ENCODE measurements around the gene LMTK3. TPM values are rescaled to one million over a fixed set of nuclear protein-coding genes. Genes with fewer than 3 reads are reported as not detected.

Gene LMTK3
- total and polyA plus RNA-seq, 2 of the 13 experiments (the other 11 are each of a cell fraction or from before 2014, with no cell fraction given), result 0.18 to 0.29 TPM

GRCh38 chr19:48441360-48442050 is 70.1 kb downstream of the LMTK3 start:
- no TSS peak for BruUV-seq (replicated peaks)
- ChIA-PET POLR2A (no interaction called here), CTCF (ENCODE audit: low intra/inter-chr PET ratio, low total read pairs) (no interaction called here)
- FAIRE-seq (no peak), ATAC-seq (no peak), DNase-seq (ENCODE audit: low spot score) (no peak)
- WGBS (ENCODE audit: low lambda C conversion rate), result 93% methylated on average over 10 of the region's 20 CpGs
- intact Hi-C loops (cut with micrococcal nuclease; ENCODE audit: unreplicated experiment) (loop anchor here (10.0 kb wide), 1 partner anchor 87 kb away; no protein-coding TSS in a partner anchor), in situ Hi-C loops (cut with HindIII; ENCODE audit: extremely low pct_ligation_motif_present, low pct_unique_long_range_greater_than_20kb) (no loop called here)
- no peak overlapping the region for H3K4me3 ChIP-seq (replicated peaks in 1 of 3; ENCODE audit: insufficient read depth in 1 of 3, low read depth in 2 of 3, low read length in 3 of 3)
- H3K36me3 ChIP-seq (replicated peaks in 1 of 2; ENCODE audit: control insufficient read depth in 1 of 2, insufficient read depth in 2 of 2, low read length in 2 of 2), result no peaks in the 10 kb centered on the region
- H3K9ac ChIP-seq (ENCODE audit: insufficient read depth, low read depth, low read length), result no peak overlapping the region
- H3K79me2 ChIP-seq (ENCODE audit: insufficient read depth, low read length), result peaks cover 6% of the 10 kb centered on the region
- H3K27ac ChIP-seq (ENCODE audit: extremely low read length, insufficient read depth, low read length), result no peak overlapping the region
- H3K4me1 ChIP-seq (ENCODE audit: insufficient read depth, low read length), result peaks cover 2% of the 10 kb centered on the region; the same call in 1 of the 2 replicates
- H3K27me3 ChIP-seq (ENCODE audit: control insufficient read depth in 1 of 2, insufficient read depth in 2 of 2, low read length in 2 of 2), result no peaks in the 10 kb centered on the region; a peak in 1 of 5 replicates
- H3K9me3 ChIP-seq (ENCODE audit: low read length), result no peaks in the 10 kb centered on the region
- no peak overlapping the region for H2AFZ ChIP-seq (ENCODE audit: low read length)
- TF ChIP-seq ZNF629 (CRISPR knock-in tag; conservative IDR thresholded peaks at IDR 0.05) (peak; percentile 87), ZNF790 (CRISPR knock-in tag; IDR thresholded peaks at IDR 0.05; ENCODE audit: borderline replicate concordance) (no peak), ZMYM3 (CRISPR knock-in tag; IDR thresholded peaks at IDR 0.05) (peak; percentile 54; the same call in 1 of the 2 replicates)
- H4K20me1 ChIP-seq (ENCODE audit: insufficient read depth, low read length), result no peaks in the 10 kb centered on the region
- no peak overlapping the region for H3K4me2 ChIP-seq (ENCODE audit: low read depth, low read length)

GRCh38 chr19:48436586-48436985 is 75.0 kb downstream of the LMTK3 start:
- ChIA-PET POLR2A (no interaction called here), CTCF (ENCODE audit: low intra/inter-chr PET ratio, low total read pairs) (no interaction called here)
- no peak for FAIRE-seq
- no peak overlapping the region for H3K27ac ChIP-seq (ENCODE audit: extremely low read length, insufficient read depth, low read length)
- WGBS (ENCODE audit: low lambda C conversion rate), result 59% methylated on average over 5 of the region's 5 CpGs
- H3K4me2 ChIP-seq (ENCODE audit: low read depth, low read length), result no peak overlapping the region
- H3K79me2 ChIP-seq (ENCODE audit: insufficient read depth, low read length), result no peaks in the 10 kb centered on the region
- H2AFZ ChIP-seq (ENCODE audit: low read length), result no peak overlapping the region
- no peak for DNase-seq (ENCODE audit: low spot score)
- BruUV-seq (replicated peaks), result no TSS peak
- no peak overlapping the region for H3K4me3 ChIP-seq (replicated peaks in 1 of 3; ENCODE audit: insufficient read depth in 1 of 3, low read depth in 2 of 3, low read length in 3 of 3)
- H3K9me3 ChIP-seq (ENCODE audit: low read length), result no peaks in the 10 kb centered on the region
- in situ Hi-C loops (cut with HindIII; ENCODE audit: extremely low pct_ligation_motif_present, low pct_unique_long_range_greater_than_20kb), result no loop called here
- H3K4me1 ChIP-seq (ENCODE audit: insufficient read depth, low read length), result no peaks in the 10 kb centered on the region
- intact Hi-C loops (cut with micrococcal nuclease; ENCODE audit: unreplicated experiment), result no loop called here
- no peak for ATAC-seq
- no peaks in the 10 kb centered on the region for H3K27me3 ChIP-seq (ENCODE audit: control insufficient read depth in 1 of 2, insufficient read depth in 2 of 2, low read length in 2 of 2)
- no peaks in the 10 kb centered on the region for H4K20me1 ChIP-seq (ENCODE audit: insufficient read depth, low read length)
- no peaks in the 10 kb centered on the region for H3K36me3 ChIP-seq (replicated peaks in 1 of 2; ENCODE audit: control insufficient read depth in 1 of 2, insufficient read depth in 2 of 2, low read length in 2 of 2)
- TF ChIP-seq ZNF18 (CRISPR knock-in tag; IDR thresholded peaks at IDR 0.05; ENCODE audit: insufficient replicate concordance) (no peak), ZMYM3 (CRISPR knock-in tag; IDR thresholded peaks at IDR 0.05) (0 out of 2 replicates have a peak, but pooled peaks have one; percentile 15)
- H3K9ac ChIP-seq (ENCODE audit: insufficient read depth, low read depth, low read length), result no peak overlapping the region

Other genes starting within 250 kb of the LMTK3 start
- gene ZNF114, start 241.8 kb downstream of the LMTK3 start, total RNA-seq (2016; rRNA removed; fragmentation: Illumina TruSeq; extraction: Trizol), result 13.3 and 18.0 TPM in 2 replicates
- 2.1 and 3.4 TPM in 2 replicates for gene ZNF114, start 241.8 kb downstream of the LMTK3 start, polyA plus RNA-seq (2011; rRNA removed)
- gene EMP3, start 186.3 kb downstream of the LMTK3 start, total RNA-seq (2016; rRNA removed; fragmentation: Illumina TruSeq; extraction: Trizol), result 1.6 and 2.2 TPM in 2 replicates
- 7.8 and 9.4 TPM in 2 replicates for gene EMP3, start 186.3 kb downstream of the LMTK3 start, polyA plus RNA-seq (2011; rRNA removed)
- 4.7 and 7.7 TPM in 2 replicates for gene TMEM143, start 147.9 kb downstream of the LMTK3 start, total RNA-seq (2016; rRNA removed; fragmentation: Illumina TruSeq; extraction: Trizol)
- 10.8 and 11.3 TPM in 2 replicates for gene TMEM143, start 147.9 kb downstream of the LMTK3 start, polyA plus RNA-seq (2011; rRNA removed)
- not detected in 2 replicates for gene SYNGR4, start 147.5 kb downstream of the LMTK3 start, total RNA-seq (2016; rRNA removed; fragmentation: Illumina TruSeq; extraction: Trizol)
- not detected in 2 replicates for gene SYNGR4, start 147.5 kb downstream of the LMTK3 start, polyA plus RNA-seq (2011; rRNA removed)
- 70.8 and 134 TPM in 2 replicates for gene KDELR1, start 120.3 kb downstream of the LMTK3 start, total RNA-seq (2016; rRNA removed; fragmentation: Illumina TruSeq; extraction: Trizol)
- 185 and 212 TPM in 2 replicates for gene KDELR1, start 120.3 kb downstream of the LMTK3 start, polyA plus RNA-seq (2011; rRNA removed)
- 0.02 TPM in 1 of 2 replicates, not detected in the other for gene GRIN2D, start 118.2 kb downstream of the LMTK3 start, total RNA-seq (2016; rRNA removed; fragmentation: Illumina TruSeq; extraction: Trizol)
- gene GRIN2D, start 118.2 kb downstream of the LMTK3 start, polyA plus RNA-seq (2011; rRNA removed), result 0.08 and 0.13 TPM in 2 replicates
- 46.6 and 52.3 TPM in 2 replicates for gene GRWD1, start 65.9 kb downstream of the LMTK3 start, total RNA-seq (2016; rRNA removed; fragmentation: Illumina TruSeq; extraction: Trizol)
- gene GRWD1, start 65.9 kb downstream of the LMTK3 start, polyA plus RNA-seq (2011; rRNA removed), result 10.8 and 13.4 TPM in 2 replicates
- gene KCNJ14, start 56.3 kb downstream of the LMTK3 start, total RNA-seq (2016; rRNA removed; fragmentation: Illumina TruSeq; extraction: Trizol), result 0.17 and 0.20 TPM in 2 replicates
- 0.46 and 0.51 TPM in 2 replicates for gene KCNJ14, start 56.3 kb downstream of the LMTK3 start, polyA plus RNA-seq (2011; rRNA removed)
- gene CYTH2, start 42.5 kb downstream of the LMTK3 start, total RNA-seq (2016; rRNA removed; fragmentation: Illumina TruSeq; extraction: Trizol), result 9.6 and 16.5 TPM in 2 replicates
- 39.3 and 48.3 TPM in 2 replicates for gene CYTH2, start 42.5 kb downstream of the LMTK3 start, polyA plus RNA-seq (2011; rRNA removed)
- not detected in 2 replicates for gene SULT2B1, start 40.3 kb upstream of the LMTK3 start, total RNA-seq (2016; rRNA removed; fragmentation: Illumina TruSeq; extraction: Trizol)
- 0.07 and 0.13 TPM in 2 replicates for gene SULT2B1, start 40.3 kb upstream of the LMTK3 start, polyA plus RNA-seq (2011; rRNA removed)
- gene SPACA4, start 94.9 kb upstream of the LMTK3 start, total RNA-seq (2016; rRNA removed; fragmentation: Illumina TruSeq; extraction: Trizol), result not detected in 2 replicates
- gene SPACA4, start 94.9 kb upstream of the LMTK3 start, polyA plus RNA-seq (2011; rRNA removed), result not detected in 2 replicates
- gene FAM83E, start 103.2 kb upstream of the LMTK3 start, total RNA-seq (2016; rRNA removed; fragmentation: Illumina TruSeq; extraction: Trizol), result 0.60 TPM in 1 of 2 replicates, not detected in the other
- 0.13 and 0.18 TPM in 2 replicates for gene FAM83E, start 103.2 kb upstream of the LMTK3 start, polyA plus RNA-seq (2011; rRNA removed)
- gene RPL18, start 107.3 kb upstream of the LMTK3 start, total RNA-seq (2016; rRNA removed; fragmentation: Illumina TruSeq; extraction: Trizol), result 1,485 and 1,498 TPM in 2 replicates
- 1,639 and 1,894 TPM in 2 replicates for gene RPL18, start 107.3 kb upstream of the LMTK3 start, polyA plus RNA-seq (2011; rRNA removed)
- 11.1 and 14.4 TPM in 2 replicates for gene SPHK2, start 107.7 kb upstream of the LMTK3 start, total RNA-seq (2016; rRNA removed; fragmentation: Illumina TruSeq; extraction: Trizol)
- gene SPHK2, start 107.7 kb upstream of the LMTK3 start, polyA plus RNA-seq (2011; rRNA removed), result 2.9 and 4.5 TPM in 2 replicates
- gene DBP, start 125.5 kb upstream of the LMTK3 start, total RNA-seq (2016; rRNA removed; fragmentation: Illumina TruSeq; extraction: Trizol), result 5.5 and 5.8 TPM in 2 replicates
- gene DBP, start 125.5 kb upstream of the LMTK3 start, polyA plus RNA-seq (2011; rRNA removed), result 1.7 and 2.1 TPM in 2 replicates
- gene CA11, start 134.4 kb upstream of the LMTK3 start, total RNA-seq (2016; rRNA removed; fragmentation: Illumina TruSeq; extraction: Trizol), result 0.24 and 0.58 TPM in 2 replicates
- 0.41 and 1.4 TPM in 2 replicates for gene CA11, start 134.4 kb upstream of the LMTK3 start, polyA plus RNA-seq (2011; rRNA removed)
- not detected in 2 replicates for gene NTN5, start 161.2 kb upstream of the LMTK3 start, total RNA-seq (2016; rRNA removed; fragmentation: Illumina TruSeq; extraction: Trizol)
- 0.03 and 0.05 TPM in 2 replicates for gene NTN5, start 161.2 kb upstream of the LMTK3 start, polyA plus RNA-seq (2011; rRNA removed)
- 0.07 TPM in 1 of 2 replicates, not detected in the other for gene FUT2, start 184.1 kb upstream of the LMTK3 start, total RNA-seq (2016; rRNA removed; fragmentation: Illumina TruSeq; extraction: Trizol)
- 0.10 TPM in 1 of 2 replicates, not detected in the other for gene FUT2, start 184.1 kb upstream of the LMTK3 start, polyA plus RNA-seq (2011; rRNA removed)
- 2.0 and 2.2 TPM in 2 replicates for gene MAMSTR, start 207.9 kb upstream of the LMTK3 start, total RNA-seq (2016; rRNA removed; fragmentation: Illumina TruSeq; extraction: Trizol)
- 2.4 and 2.7 TPM in 2 replicates for gene MAMSTR, start 207.9 kb upstream of the LMTK3 start, polyA plus RNA-seq (2011; rRNA removed)
- gene RASIP1, start 228.8 kb upstream of the LMTK3 start, total RNA-seq (2016; rRNA removed; fragmentation: Illumina TruSeq; extraction: Trizol), result 0.44 and 0.49 TPM in 2 replicates
- gene RASIP1, start 228.8 kb upstream of the LMTK3 start, polyA plus RNA-seq (2011; rRNA removed), result 0.58 and 1.1 TPM in 2 replicates
- gene IZUMO1, start 235.1 kb upstream of the LMTK3 start, total RNA-seq (2016; rRNA removed; fragmentation: Illumina TruSeq; extraction: Trizol), result 0.22 TPM in 1 of 2 replicates, not detected in the other
- gene IZUMO1, start 235.1 kb upstream of the LMTK3 start, polyA plus RNA-seq (2011; rRNA removed), result 0.07 and 0.16 TPM in 2 replicates
- 0.07 TPM in 2 replicates for gene FUT1, start 240.8 kb upstream of the LMTK3 start, total RNA-seq (2016; rRNA removed; fragmentation: Illumina TruSeq; extraction: Trizol)
- 1.1 and 1.5 TPM in 2 replicates for gene FUT1, start 240.8 kb upstream of the LMTK3 start, polyA plus RNA-seq (2011; rRNA removed)
- not detected in 2 replicates for gene FGF21, start 243.7 kb upstream of the LMTK3 start, total RNA-seq (2016; rRNA removed; fragmentation: Illumina TruSeq; extraction: Trizol)
- 0.17 TPM in 2 replicates for gene FGF21, start 243.7 kb upstream of the LMTK3 start, polyA plus RNA-seq (2011; rRNA removed)

Measured in HepG2 (cell line).